HG03108 (cell line): ENCODE measurements around the gene SV2C.

Experiments used
- ATAC-seq: cut with Tn5 transposase; IDR thresholded peaks from one replicate; pipeline ENCODE4 v1.9.1; 2021; ENCODE audit warnings: moderate library complexity; ENCODE audit not compliant: unreplicated experiment

Gene SV2C

DNA sequence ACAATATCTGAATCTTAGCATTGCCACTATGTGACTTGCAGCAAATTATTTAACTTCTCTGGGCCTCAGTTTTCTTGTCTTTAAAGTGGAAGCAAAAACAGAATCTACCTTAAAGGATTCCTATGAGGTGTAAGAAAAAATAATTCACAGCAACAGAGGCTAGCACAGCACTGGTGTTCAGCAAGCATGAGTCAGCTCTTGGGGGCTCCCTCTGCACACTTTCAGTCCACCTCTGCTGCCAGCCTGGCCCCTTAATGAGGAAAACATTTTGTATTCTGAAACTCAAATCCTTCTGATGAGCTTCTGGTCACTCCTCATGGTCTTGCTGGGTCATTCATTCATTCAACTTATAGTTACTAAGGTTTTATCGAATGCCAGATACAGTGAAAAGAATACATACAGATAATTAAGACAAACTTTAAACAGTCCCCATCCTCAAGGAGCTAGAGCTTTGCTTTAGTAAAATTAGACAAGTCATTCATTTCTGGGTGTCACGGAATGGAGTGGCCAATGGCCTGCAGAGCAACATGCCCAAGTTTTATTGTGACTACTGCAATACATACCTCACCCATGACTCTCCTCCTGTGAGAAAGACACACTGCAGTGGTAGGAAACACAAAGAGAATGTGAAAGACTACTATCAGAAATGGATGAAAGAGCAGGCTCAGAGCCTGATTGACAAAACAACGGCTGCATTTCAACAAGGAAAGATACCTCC lies 293.1 kb downstream of the SV2C start:
- ATAC-seq = no peak

GRCh38 chr5:76376866-76377230 lies 293.7 kb downstream of the SV2C start:
- no peak for ATAC-seq

- no peak for ATAC-seq
Measured at GRCh38 chr5:76378355-76378754, 295.2 kb downstream of the SV2C start.

GRCh38 chr5:76379316-76379715 lies 296.1 kb downstream of the SV2C start:
- no peak for ATAC-seq

DNA sequence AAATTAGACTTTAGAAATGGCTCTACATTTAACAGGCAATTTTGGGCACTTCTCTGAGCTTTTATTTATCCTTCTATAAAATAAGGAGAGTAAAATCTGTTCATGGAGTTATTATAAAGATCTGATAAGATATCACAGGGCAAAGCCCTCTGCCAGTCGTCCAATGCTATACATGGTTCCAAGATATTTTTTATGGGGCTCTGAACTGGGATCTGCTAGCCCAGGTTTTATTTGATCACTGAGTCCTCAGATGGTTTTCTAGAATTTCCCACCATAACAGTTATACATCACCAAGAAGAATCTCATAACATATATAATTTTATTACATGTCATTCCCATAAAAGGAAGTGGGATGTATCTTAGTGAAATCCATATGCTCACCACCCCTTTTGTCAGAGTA lies 296.7 kb downstream of the SV2C start:
- no peak for ATAC-seq

- ATAC-seq = no peak
Measured at GRCh38 chr5:76380346-76381066, 297.3 kb downstream of the SV2C start.

DNA sequence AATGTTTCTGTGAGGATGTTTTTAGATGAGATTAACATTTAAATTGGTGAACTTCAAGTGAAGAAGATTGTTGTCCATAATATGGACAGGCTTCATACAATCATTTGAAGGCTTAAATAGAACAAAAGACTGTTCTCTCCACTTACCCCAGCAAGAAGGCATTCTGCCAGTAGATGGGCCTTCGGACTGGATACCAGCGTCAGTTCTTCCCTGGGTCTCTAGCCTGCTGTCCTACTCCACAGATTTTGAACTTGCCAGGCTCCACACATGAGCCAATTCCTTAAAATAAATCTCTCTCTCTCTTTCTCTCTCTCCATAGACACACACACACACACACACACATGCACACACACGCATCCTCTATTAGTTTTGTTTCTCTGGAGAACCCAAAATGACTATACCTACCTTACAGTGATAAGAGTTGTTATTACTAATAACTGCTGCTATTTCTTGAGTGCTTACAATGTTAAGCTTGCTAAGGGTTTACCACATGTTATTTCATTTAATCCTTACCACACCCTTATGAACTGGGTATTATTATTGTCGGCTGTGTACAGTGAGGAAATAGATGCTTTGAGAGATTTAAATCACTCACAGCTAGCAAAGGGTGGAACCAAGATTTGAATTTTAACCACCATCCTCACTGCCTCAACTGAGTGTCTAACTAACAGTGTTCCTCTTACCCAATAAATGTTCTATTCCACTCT lies 300.1 kb downstream of the SV2C start:
- no peak for ATAC-seq

GRCh38 chr5:76384189-76384588 lies 301.0 kb downstream of the SV2C start:
- ATAC-seq = no peak

- no peak for ATAC-seq
Measured at GRCh38 chr5:76384705-76385104, 301.5 kb downstream of the SV2C start.

DNA sequence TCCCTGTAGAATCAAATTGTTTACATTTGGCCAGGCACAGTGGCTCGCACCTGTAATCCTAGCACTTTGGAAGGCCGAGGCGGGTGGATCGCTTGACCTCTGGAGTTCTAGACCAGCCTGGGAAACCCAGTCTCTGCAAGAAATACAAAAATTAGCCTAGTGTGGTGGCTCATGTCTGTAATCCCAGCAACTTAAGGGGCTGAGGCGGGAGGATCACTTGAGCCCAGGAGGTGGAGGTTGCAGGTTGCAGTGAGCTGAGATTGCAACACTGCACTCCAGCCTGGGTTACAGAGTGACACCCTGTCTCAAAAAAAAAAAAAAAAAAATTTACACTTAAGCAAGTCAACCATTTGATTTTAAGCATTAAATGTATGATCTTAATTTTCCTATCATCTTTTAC lies 302.4 kb downstream of the SV2C start:
- no peak for ATAC-seq

DNA sequence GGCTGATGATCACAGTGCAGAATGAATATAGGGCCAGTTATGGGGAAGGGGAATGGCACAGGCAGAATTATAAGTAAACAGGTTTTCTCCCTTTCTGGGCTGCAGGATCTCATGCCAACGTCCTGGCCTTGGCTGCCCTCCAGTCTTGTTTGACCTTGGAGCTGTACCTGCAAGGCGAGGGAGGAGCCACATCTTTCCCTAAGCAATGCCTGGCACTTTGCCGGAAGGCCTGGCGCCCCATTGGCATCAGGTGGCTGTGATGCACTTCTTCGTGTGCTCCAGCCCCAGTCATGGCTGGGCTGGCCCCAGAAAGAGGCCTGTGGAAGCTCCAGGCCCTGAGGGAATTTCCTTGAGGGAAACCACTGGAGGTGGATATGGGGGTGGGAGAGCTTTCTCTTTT lies 303.2 kb downstream of the SV2C start:
- ATAC-seq = no peak

DNA sequence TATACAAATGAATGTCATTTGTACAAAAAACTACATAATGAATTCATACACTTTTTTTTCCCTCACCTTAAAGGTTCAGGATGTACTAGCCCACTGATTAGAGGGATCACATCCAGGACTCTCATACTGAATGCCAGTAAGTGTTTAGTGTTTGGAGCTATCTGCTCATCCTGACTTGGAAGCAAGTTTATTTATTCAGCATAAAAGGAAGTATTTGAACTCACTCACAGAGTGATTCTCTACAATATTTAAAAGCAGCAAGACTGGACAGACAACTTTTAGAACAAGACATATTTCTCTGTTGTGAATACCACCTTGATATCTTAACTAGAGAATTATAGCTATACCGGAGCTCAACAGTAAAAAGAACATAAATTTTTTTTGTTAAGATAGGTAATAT lies 305.1 kb downstream of the SV2C start:
- no peak for ATAC-seq

DNA sequence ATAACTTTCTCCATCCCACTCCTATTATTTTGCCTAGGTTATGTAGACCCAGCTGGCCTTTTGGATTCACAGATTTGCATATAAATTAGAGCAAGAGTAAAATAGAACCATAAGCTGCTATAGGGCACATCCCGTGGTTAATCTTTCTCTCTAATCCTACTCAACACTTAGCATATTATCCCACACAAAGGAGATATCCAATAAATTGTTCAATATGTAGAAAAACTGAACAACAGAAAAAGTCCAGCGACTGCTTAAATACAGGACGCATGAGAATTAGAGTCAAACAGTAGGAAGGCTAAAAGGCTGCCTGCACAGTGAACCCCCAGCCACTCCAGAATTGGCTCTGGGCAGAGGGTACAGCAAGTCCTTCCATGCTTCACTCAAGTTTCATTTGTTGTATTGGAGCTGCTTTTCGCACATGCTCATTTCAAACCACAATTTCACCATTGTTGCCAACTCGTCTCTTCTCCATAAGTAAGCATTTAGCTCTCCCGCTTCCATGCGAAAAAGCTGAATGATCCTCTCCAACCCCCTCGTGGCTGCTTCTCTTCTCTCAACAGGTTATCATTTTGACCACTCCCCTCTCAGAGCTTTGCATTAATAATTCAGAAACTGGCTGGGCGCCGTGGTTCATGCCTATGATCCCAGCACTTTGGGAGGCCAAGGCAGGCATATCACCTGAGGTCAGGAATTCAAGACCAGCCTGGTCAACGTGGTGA lies 305.8 kb downstream of the SV2C start:
- no peak for ATAC-seq

DNA sequence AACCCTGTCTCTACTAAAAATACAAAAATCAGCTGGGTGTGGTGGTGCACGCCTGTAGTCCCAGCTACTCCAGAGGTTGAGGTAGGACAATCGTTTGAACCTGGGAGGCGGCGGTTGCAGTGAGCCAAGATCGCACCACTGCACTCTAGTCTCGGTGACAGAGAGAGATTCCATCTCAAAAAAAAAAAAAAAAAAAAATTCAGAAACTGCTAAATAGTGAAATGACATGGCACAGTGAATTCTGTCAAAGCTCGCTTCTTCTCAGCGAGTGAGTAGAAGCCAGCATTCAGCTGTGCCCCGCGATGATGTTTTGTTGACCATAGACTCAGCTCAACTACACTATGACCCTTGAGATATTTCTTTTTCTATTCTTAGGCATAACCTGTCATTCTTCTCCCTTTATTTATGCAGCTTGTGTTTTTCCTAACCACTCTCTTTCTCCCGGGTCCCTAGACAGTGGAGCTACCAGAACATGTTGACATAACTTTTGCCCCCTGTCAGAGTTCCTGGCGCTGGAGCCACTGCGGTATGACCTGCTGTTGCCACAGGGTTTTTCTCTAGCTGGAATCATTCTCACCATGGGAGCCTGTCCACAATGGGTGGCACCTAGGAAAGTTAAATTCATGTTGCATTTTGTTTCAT lies 306.5 kb downstream of the SV2C start:
- no peak for ATAC-seq

GRCh38 chr5:76391014-76391413 lies 307.8 kb downstream of the SV2C start:
- no peak for ATAC-seq

DNA sequence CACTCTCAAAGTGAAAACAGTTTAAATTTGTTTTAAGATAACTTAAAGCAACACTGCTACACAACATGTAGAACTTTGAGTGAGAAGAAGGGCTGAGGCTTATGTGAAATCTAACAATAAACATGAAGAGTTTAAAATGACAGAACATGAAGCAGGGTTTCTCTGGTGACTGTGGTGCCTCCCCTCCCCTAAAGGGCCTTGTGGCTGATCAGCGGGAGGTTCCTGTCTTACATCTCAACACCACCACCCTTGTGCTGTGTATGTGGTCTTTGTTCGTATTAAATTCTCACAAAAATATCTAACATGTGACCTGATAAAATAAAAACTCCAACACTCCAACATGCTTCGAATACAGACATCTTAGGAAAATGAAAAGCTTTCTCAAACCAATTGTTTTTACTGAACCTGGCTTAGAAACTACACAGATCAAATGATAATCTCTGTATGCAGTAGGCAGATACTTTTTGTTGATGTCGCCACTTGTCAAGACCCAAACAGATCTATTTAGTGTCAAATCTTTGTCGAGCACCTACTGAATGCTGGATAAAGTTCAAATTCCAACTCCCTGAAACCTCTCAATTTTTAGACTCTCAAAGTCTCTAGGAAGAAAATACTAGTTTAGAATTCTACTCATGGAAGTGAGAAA lies 310.0 kb downstream of the SV2C start:
- ATAC-seq = no peak

GRCh38 chr5:76397200-76397599 lies 314.0 kb downstream of the SV2C start:
- ATAC-seq = no peak

GRCh38 chr5:76399268-76399667 lies 316.1 kb downstream of the SV2C start:
- ATAC-seq = no peak

DNA sequence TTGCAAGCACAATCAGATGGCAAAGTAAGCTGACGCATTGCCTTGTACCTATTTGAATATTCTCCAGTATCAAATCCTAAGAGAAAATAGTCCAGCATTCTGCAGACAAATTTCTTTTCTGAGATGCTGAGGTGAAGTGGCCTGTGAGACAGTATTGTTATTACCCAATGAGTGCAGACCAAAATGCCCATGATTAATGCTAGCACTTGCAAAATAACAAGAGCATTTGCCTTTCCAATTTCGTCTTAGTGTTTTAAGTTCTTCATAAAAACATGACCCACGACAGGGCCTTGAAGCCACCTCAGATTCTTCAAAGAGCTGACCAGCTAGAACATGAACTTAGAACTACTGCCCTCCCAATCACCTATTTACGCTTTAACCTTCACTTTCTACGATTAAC lies 317.3 kb downstream of the SV2C start:
- no peak for ATAC-seq

GRCh38 chr5:76401801-76402250 lies 318.6 kb downstream of the SV2C start:
- peak; percentile 21 for ATAC-seq
